Retinal pigment epithelial cell (primary cell): ENCODE results near the gene OTULIN.

Experiments used
- DNase-seq: peaks from one replicate; pipeline ENCODE4 v3.0.0-alpha.2; 2010; ENCODE audit warnings: low read depth
- H3K4me3 ChIP-seq: 2 replicates; pipeline ENCODE4 v1.5.1; 2011; ENCODE audit warnings: mild to moderate bottlenecking, low read length, control low read depth, moderate library complexity
- TF ChIP-seq, protein P1 (sequence below): conservative IDR thresholded peaks from 2 replicates; pipeline ENCODE4 v1.5.1; 2011; ENCODE audit warnings: low read depth, low read length, control low read depth, inconsistent platforms

OTULIN gene

GRCh38 chr5:14662721-14663260, 1.7 kb upstream of the OTULIN start:
- DNase-seq: no peak
- TF ChIP-seq, protein P1, sequence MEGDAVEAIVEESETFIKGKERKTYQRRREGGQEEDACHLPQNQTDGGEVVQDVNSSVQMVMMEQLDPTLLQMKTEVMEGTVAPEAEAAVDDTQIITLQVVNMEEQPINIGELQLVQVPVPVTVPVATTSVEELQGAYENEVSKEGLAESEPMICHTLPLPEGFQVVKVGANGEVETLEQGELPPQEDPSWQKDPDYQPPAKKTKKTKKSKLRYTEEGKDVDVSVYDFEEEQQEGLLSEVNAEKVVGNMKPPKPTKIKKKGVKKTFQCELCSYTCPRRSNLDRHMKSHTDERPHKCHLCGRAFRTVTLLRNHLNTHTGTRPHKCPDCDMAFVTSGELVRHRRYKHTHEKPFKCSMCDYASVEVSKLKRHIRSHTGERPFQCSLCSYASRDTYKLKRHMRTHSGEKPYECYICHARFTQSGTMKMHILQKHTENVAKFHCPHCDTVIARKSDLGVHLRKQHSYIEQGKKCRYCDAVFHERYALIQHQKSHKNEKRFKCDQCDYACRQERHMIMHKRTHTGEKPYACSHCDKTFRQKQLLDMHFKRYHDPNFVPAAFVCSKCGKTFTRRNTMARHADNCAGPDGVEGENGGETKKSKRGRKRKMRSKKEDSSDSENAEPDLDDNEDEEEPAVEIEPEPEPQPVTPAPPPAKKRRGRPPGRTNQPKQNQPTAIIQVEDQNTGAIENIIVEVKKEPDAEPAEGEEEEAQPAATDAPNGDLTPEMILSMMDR: no peak
- no peak overlapping the region for H3K4me3 ChIP-seq

DNA sequence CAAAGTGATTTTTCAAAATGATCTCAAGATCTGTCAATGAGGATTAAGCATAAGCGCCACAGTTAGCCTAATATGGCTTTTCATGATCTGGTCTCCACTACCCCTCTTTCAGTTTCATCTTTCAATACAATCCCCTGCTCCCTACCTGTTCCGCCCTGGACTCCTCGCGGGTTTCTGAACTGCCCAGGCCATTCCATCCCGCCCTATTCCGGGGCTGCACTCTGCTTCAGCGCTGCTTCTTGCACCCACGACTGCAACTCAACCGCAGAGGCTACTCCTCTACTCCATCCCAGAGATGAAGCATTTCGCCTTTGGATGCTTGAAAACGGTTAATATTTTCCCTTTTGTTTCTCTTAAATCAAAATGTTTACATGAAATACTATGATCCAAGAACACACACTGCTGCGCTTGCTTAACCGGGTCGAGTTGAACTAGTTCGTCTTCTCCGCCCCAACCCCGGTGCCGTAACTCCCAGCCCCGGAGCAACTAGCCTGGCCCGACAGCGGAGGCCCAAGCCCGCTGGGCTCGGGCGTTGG, 716 bp upstream of the OTULIN start:
- TF ChIP-seq, protein P1: no peak
- no peak for DNase-seq
- peak overlapping the region; percentile 76 for H3K4me3 ChIP-seq

DNA sequence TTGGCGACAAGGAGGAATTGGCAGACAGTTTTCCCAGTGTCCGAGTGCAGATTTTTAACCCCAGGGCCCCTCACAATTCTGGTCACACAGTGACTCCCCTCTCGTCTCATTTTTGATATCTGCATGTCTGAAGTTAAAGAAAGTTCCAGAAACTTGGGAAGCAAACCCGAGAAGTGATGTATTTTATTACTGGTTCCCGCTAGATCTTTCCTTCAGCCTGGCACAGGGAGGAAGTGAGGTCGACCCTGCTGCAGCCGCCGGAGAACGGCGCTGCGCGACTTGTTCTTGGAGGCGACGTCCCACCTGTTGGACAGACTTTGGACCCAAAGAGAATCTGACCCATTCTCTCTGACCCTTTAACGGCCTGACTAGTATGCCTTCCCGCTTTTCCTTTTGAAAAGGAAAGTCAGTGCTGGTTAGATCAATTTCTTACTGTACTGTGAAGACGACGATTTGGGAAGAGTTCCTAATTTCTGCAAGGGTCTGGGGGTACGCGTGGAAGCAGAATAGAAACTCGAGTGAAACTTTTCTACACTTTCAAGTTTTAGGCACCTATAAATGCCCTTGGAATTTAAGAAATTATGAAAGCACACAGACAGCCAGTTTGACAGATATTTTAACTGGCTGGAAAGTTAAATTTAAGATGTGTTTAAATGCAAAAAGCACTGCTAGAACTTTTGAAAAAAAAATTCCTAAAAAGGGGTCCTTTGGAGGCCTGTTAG, 744 bp downstream of the OTULIN start:
- no peak for DNase-seq
- peak overlapping the region; percentile 76 for H3K4me3 ChIP-seq
- TF ChIP-seq, protein P1: no peak

DNA sequence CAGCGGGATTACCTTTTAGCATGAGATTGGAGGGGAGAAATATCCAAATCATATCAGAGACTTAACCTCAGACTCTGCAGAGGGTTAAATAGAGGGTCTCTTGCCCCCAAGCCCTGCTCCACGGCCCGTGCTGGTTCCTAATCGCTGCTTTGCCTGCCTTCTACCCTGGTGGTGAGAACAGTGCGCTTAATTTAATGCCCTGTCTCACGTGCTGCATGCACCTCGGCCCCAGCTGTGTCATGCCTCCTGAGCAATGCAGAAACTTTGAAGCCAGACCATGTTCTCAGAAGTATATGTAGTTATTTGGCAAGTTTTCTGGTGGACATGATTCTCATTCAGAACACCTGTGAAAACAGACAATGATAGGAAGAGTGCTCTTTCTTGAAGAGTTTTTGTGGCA, 1.4 kb downstream of the OTULIN start:
- DNase-seq: no peak
- H3K4me3 ChIP-seq: peak overlapping the region; percentile 76
- TF ChIP-seq, protein P1: peak; percentile 27

DNA sequence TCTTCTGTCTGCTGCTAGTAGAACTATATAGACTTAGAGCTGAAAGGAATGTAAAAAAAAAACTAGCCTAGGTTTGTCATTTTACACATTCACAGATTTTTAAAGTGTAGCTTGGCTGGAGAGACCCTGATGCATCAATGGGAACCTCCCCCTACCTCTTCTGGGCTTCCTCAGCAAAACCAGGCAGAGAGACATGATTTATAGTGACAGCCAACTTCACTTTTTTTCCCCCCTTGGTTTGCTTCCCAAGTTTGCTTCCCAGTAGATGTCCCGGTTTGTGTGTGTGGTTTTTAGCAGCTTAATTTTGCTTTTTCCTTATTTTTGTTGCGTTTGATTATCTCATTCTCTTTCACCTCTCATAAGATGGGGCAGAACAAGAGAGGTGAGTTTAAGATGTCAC, 1.8 kb downstream of the OTULIN start:
- no peak for DNase-seq
- no peak overlapping the region for H3K4me3 ChIP-seq
- TF ChIP-seq, protein P1: no peak

GRCh38 chr5:14667290-14667689, 2.8 kb downstream of the OTULIN start:
- no peak overlapping the region for H3K4me3 ChIP-seq
- no peak for DNase-seq
- TF ChIP-seq, protein P1: no peak

DNA sequence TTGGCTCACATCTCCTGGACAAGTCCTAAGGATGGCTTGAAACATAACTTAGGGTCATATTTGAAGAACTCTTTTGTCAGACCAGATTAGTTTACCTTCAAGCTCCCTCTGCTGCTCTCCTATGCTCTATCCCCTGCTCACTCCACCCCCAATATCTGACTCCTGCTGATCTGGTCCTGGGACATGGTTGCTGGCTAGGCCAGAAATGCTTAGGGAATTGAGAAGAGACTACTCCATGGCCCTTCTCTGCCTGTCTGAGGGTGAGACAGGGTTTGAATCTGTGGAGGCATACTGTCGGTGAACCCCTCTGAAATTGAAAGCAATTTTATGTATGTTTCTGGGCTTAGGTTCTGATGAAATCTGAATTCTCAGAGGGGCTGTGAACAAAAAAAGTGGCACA, 3.3 kb downstream of the OTULIN start:
- H3K4me3 ChIP-seq: no peak overlapping the region
- no peak for DNase-seq
- TF ChIP-seq, protein P1: no peak
